ENCODE data around the gene CD9.
"Not testable (repeated sequence)": the region's sequence is repeated elsewhere in the genome, so short reads cannot be mapped to it uniquely, and the experiment has no call there.

CD9 gene, protein sequence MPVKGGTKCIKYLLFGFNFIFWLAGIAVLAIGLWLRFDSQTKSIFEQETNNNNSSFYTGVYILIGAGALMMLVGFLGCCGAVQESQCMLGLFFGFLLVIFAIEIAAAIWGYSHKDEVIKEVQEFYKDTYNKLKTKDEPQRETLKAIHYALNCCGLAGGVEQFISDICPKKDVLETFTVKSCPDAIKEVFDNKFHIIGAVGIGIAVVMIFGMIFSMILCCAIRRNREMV

DNA sequence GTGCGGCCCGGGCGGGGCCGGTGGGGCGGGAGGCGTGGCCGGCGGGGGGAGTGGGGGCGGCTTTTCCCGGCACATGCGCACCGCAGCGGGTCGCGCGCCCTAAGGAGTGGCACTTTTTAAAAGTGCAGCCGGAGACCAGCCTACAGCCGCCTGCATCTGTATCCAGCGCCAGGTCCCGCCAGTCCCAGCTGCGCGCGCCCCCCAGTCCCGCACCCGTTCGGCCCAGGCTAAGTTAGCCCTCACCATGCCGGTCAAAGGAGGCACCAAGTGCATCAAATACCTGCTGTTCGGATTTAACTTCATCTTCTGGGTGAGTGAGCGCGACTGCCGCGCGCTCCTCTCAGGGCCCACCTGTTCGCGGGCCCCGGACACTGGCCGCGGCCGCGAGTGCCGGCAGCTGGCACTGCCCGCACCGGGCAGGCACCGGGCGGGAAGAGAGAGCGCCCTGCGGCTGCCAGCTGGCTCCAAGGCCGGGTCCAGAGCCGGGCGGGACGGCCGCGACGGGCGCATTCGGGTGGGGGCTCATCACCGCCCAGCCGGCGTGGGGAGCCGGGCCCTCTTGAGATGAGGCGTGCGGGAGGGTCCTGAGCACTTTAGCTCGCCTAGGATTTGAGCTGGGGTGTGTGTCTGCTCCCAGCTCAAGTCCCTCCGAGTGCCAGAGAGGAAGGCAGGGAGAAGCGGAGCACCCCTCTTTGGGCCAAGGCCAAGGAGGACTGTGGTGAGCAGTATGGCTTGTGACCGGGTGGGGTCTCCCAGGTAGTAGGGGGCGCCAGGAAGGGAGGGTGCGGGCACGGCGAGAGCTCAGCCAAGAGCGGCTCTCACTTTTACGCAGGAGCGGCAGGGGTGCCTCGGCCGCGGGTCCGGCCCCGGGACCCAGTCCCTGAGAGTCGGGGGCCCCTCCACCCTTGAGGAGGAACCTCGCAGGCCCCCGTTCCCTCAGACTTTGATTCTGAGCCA is at the start of gene CD9:
CD9 (plus strand) TSS at position 145 of the 957 bp plus-strand sequence; CDS start at position 245, 100 bp downstream.
- DNase-seq, result peak; percentile 43

DNA sequence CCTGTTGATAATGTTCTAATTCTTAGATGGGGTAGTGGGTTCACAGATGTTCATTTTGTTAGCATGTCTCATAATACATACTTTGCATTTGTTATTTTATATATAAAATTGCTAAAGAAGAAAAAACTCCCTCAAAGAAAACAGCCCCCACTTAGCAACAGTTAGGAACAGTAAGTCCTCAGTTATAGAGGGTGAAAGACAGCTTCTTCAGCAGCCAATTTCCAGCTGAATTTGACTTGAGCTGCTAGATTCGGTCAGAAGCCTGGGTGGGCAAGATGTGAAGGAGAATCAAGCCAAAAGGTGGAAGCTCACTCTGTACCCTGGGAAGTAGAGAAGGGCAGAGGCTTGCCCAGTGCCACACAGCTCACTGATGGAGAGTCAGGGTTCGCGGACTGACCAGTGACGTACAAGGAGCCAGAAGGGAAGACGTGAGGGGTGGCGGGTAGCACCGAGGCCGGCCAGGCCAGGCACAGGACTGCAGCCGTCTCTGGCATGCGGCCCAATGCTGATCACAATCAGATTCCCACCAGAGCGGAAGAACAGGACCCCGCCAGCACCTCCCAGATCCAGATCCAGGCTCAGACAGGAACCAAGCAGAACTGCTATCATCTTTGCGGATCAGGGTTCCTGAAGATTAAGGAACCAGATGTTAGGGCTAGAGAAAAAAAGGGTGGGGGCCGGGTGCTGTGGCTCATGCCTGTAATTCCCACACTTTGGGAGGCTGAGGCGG is 45.3 kb upstream of the CD9 start:
- no peak for DNase-seq

DNA sequence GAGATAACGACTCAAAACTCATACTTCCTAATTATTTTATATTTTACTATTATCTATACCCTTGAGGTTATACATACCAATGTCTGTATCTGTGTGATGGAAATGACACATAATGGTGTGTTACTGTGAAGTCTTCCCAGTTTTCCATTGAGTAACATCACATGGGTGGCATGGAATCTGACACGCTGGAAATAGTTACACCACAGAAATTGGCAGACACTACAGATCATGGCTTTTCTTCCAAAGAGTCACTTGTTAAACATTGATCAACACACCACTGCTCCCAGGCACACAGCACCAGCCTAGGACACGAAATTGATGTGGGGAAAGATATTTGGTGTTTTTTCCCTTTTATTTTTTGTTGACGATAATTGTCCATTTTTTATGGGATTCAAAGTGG is 42.7 kb upstream of the CD9 start:
- DNase-seq, result no peak

DNA sequence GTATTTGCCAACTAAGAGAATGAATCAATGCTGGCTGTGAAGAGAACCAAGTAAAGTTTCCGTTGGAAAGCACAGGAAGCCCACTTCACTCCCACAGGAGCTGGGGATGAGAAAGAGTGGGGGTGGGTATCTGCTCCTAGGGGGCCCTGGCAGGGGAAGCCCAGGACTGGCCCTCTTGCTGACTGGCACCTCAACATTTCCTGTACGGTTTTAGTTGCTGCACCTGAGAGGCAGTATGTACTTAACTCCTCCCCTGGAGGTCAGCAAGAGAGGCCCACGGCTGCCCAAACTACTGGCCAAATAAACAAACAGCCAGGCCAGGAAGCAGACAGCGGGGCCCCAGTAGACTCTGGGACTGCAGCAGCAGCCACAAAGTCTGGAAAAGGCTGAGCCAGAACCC is 41.9 kb upstream of the CD9 start:
- DNase-seq, result no peak

DNA sequence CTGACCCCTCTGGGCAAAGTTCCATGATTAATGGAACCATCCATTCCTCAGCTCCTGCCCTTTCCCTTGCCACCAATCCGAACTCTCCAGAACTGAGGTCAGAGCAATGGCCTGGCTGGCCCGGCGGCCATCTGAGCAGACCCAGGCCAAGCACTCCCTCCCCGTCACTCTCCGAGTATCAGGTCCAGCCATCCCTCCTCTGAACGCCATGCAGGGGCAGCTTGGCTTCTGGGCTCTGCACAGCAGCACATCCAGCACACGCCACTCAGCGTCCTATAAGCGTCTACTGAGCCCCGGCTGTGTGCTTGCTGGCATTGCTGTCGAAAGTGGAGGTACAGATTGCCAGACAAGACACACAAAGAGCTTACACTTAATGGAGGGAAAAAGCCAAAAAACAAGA is 41.5 kb upstream of the CD9 start:
- no peak for DNase-seq

DNA sequence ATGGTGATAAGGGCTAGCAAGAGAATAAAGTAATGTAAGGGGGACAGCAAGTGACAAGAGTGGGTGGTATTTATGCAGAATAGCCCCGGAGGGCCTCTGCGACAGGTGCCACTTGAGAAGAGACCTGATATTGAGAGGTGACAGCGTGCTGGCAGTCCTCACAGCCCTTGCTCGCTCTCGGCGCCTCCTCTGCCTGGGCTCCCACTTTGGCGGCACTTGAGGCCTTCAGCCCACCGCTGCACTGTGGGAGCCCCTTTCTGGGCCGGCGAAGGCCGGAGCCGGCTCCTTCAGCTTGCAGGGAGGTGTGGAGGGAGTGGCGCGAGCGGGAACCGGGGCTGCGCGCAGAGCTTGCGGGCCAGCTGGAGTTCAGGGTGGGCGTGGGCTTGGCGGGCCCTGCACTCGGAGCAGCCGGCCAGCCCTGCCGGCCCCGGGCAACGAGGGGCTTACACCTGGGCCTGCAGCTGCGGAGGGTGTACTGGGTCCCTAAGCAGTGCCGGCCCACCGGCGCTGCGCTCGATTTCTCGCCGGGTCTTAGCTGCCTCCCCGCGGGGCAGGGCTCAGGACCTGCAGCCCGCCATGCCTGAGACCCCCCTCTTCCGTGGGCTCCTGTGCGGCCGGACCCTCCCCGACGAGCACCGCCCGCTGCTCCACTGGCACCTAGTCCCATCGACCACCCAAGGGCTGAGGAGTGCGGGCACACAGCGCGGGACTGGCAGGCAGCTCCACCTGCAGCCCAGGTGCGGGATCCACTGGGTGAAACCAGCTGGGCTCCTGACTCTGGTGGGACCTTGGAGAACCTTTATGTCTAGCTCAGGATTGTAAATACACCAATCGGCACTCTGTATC is 40.8 kb upstream of the CD9 start:
- not testable (repeated sequence) for DNase-seq

DNA sequence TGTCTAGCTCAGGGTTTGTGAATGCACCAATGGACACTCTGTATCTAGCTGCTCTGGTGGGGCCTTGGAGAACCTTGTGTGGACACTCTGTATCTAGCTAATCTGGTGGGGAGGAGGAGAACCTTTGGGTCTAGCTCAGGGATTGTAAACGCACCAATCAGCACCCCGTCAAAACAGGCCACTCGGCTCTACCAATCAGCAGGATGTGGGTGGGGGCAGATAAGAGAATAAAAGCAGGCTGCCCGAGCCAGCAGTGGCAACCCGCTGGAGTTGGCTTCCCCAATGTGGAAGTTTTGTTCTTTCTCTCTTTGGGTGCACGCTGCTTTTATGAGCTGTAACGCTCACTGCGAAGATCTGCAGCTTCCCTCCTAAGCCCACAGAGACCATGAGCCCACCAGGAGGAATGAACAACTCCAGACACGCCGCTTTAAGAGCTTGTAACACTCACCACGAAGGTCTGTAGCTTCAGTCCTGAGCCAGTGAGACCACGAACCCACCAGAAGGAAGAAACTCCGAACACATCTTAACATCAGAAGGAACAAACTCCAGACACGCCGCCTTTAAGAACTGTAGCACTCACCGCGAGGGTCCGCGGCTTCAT is 40.1 kb upstream of the CD9 start:
- DNase-seq, result not testable (repeated sequence)

DNA sequence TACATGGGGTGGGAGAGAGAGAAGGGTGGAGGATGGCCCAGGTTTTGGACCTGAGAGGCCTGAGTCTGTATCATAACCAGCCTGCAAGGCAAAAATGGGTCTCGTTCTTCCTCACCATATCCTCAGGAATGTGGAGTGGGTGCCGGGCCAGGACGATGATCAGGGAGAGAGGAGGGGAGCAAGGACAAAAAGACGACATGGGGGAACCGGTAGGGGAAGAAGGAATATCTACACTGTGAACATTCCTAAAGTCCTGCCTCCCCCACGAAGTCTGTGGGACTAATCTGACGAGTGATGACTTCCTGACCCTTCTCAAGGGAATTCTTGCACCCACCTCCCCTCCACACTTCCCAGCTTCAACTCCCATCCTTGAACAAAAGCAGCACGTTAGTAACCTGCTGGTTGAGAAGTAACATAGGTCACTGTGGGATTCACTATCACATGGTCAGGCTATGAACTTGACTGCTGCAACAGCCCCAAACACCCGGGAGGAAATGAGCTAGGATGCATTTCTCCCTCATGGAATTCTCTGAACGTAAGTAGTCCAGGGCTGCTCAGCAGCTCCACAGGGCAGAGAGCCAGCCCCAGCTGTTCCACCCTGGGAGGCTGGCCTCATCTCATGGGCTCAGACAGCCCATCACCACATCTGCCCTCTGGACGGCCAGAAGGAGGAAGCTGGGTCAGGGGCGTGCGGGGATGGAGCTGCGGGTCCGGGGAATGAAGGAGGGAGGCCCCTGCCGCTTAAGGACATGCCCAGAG is 38.9 kb upstream of the CD9 start:
- DNase-seq, result no peak

DNA sequence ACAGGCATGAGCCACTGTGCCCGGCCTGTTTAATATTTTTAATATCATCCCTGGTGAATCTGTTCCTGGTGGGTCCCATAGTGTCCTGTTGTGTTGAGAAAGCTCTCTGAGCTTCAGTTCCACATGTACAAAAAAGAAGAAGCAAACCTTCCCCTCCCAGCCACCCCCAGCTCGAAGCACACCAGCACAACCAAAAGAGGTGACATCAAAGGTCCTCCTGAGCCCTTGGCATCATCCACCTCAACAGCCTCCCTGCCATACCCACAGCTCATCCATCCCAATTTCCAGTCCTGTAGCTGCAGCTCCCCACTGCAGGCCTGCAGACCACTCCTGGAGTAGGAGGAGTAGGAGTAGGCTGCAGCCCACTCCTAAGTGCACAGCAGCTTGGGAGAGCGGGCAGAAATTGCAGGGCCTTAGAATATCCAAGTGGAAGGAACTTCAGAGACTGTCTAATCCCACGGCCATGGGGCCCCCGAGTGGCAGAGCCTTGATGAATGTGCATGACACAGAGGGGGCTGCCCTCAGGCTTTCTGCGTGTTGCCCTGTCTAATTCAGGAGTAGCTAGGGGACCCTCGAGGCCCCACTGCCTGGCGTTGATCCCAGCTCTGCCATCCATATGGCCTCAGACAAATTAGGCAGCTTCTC is 36.7 kb upstream of the CD9 start:
- no peak for DNase-seq

DNA sequence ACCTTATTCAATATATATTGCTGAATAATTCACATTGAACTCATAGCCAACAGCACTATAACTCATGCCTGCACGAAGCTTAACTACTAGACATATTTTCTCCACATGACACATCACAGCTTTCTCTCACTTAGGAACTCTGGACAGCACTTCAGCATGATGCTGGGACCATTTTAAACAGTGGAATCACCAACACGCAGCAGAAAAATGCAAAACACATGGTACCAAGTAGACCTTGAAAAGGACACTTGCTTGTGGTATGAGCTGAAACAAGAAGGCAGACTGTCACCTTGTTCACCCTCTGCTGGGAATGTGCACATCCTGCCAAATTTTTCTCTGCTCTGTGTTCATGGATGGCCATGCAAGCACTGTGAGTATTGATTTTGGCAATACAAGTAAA is 34.8 kb upstream of the CD9 start:
- no peak for DNase-seq

DNA sequence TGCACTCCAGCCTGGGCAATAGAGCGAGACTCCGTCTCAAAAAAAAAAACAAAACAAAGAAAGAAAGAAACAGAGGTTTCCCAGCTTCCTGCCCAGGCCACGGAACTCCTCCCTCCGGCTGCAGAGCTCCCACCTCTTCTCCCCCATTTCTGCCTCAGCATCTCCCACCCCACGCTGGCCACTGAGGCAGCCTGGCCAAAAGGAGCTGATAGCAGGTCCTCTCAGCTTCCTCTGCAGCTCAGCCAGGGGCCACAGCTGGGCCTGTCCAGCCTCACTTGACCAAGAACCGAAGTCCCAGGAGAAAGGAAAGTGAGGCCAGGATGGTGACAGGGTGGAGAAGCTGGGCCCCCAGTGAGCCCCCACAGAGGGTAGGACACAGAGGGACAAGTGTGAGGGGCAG is 33.4 kb upstream of the CD9 start:
- DNase-seq, result no peak

DNA sequence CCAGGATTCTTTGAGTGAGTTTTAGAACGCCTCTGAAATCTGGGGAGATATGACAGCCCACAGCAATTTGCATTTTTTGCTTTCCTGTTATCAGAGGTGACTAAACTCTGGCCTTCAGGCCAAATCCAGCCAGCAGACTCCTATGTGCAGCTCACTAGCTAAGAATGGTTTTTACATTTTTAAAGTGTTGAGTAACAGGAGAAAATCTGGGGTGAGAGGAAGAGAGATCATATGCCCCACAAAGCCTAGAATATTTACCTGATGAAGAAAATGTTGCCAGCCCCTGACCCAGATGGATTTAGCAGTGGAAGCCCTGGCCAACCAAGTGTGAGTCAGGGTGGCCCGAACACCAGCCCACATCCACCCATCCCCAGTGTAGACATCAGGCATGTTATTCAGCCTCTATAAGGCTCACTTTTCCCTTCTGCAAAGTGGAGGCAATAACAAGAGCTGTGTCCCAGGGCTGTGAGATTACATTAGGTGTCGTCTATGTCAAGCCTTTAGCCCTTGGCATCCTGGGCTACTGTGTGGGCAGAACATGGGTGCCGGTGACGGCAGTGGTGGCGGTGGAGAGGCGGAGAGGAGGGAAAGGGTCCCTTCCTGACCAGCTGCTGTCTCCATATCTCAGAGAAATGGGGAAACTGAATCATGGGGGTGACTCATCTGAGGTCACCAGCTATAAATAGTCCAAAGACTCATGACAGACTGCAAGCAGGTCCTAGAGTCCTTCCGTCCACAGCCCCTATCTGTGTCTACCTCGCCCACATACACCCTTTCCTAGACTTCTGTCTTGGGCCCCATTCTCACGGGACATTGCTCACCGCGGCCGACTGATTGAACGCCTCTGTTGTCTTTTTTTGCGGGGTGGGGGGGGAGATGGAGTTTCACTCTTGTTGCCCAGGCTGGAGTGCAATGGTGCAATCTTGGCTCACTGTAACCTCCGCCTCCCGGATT is 32.6 kb upstream of the CD9 start:
- peak; percentile 51 for DNase-seq

DNA sequence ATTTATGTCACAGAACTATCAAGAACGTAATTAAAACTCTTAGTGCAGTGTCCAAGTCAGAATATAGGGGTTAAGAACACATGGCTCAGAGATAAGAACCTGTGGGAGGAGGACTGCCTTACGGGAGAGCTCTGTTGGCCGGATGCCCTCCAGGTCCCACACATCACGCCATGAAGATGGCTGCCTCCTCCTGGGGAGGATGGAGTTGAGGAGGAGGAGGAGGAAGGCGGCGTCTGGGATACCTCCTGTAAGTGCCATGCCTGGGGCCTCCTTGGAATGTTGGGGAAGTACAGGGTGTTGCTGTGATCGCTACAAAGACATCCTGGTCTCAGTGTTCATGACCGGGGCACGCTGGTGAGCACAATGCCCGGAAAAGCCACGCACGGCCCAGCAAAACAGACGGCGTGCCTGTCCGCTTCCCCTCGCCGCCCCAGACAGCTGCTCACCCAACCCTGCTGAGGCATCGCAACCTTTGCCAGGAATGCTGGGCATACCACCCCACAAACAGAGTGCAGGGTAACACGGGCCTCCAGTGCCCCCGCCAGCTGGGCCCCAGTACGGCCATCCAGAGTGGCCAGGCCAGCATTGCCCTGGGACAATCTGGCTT is 28.7 kb upstream of the CD9 start:
- DNase-seq, result no peak

DNA sequence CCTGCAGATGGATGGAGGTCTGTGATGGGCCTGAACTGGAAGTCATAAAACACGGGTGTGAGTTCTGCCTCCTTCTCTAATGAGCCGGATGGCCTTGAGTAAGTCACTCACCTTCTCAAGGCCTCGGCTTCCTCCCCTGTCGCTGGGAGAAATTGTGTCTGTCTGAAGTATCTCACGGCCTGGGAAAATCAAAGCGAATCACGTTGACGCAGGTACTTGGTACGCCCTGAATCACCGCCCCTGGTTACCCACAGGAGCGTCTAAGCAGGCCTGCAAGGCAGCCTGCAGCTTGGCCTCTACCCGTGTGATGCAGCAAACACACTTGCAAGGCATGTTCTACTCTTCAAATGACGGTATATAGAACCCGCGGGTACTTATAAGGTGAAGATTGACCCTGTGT is 28.1 kb upstream of the CD9 start:
- DNase-seq, result no peak

DNA sequence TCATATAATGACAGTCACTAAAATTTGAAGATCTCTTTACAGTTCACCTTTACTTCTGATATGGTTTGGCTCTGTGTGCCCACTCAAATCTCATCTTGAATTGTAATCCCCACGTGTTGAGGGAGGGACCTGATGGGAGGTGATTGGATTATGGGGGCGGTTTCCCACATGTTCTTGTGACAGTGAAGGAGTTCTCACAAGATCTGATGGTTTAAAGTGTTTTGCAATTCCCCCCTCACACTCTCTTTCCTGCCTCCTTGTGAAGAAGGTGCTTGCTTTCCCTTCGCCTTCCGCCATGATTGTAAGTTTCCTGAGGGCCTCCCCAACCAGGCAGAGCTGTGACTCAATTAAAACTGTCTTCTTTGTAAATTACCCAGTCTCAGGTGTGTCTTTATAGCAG is 27.3 kb upstream of the CD9 start:
- no peak for DNase-seq

DNA sequence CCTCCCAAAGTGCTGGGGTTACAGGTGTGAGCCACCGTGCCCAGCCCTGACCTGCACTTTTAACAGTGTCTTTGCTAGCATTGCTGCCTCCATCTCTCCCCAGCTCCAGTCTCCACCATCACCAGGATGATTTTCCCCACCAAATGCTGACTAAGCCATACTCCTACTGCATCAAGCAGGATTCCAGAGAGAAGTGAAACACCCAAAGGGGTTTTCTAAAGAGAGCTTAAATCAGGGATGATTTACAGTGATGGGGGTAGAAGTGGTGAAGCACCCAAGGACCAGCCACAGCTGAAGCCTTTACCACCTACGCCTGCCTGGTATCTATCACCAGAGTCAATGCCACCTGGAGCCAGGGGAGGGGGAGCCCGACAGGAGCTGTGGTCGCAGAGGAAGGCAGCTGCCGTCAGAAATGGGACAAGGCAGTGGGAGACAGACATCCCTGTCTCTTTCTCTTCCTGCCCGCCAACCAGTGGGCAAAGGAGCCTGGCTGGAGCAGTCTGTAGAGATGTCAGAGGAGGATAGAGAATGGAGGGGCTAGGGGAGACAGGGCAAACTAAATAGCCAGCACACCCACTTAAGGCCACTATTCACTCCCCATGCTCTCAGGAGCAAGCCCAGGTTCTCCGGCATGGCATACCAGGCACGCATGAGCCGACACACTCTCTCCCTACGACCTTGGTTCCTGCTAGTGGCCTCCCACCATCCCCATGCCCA is 22.4 kb upstream of the CD9 start:
- no peak for DNase-seq

DNA sequence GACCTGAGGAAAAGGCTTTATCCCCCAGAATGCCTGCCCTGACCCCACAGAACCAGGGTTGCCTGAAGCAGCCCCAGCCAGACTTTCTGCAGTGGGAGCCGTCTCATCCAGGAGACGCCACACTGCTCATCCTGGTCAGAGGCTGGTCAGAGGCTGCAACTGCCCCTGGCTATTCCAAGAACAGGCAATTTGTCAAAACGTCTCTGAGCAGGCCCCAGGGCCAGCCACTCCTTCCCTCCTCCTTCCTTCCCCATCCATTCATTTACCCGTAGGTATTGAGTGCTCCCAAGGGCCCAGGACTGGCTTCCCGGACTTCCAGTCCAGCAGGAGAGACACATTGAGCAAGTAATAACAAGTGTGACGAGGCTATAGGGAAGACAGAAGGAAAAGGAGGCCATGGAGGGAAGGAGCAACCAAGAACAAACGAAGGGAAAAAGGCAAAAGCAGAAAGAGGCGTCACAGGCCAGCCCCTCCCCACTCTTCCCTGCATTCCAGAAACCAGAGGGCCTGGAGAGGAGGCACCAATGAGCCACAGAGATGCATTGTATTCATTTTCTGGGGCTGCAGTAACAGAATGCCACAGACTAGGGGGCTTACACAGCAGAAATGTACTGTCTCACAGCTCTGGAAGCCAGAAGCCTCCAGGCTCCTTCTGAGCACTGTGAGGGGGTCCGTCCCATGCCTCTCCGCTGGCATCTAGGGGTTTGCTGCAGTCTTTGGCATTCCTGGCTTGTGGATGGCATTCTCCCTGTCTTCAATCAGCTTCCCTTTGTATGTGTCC is 21.0 kb upstream of the CD9 start:
- DNase-seq, result no peak

All from stimulated activated CD4-positive, alpha-beta T cell treated with anti-CD3 and anti-CD28 coated beads, Interleukin-12 subunit alpha, Interleukin-12 subunit beta, amount 100 ng/mL, for 4 hours (primary cell).